NB4 (cell line): Measurements from ENCODE around the gene LRRN3.
"Not testable (repeated sequence)": the region's sequence is repeated elsewhere in the genome, so short reads cannot be mapped to it uniquely, and the experiment has no call there.

Experiments used
- DNase-seq: peaks from one replicate; pipeline ENCODE4 v3.0.0; 2010; ENCODE audit warnings: low read depth
- H3K4me3 ChIP-seq: one replicate; pipeline ENCODE4 v1.5.1; 2011; ENCODE audit warnings: mild to moderate bottlenecking, low read depth, low read length, moderate library complexity
- CTCF ChIP-seq: IDR thresholded peaks from one replicate; pipeline ENCODE4 v1.5.1; 2012; ENCODE audit warnings: low read depth, low read length
- MAX ChIP-seq: IDR thresholded peaks from 2 replicates; pipeline ENCODE4 v1.6.1; 2011; ENCODE audit warnings: low read depth, low read length
- MYC ChIP-seq: IDR thresholded peaks from 2 replicates; pipeline ENCODE4 v1.6.1; 2011; ENCODE audit warnings: low read depth, low read length
- POLR2A ChIP-seq: IDR thresholded peaks from 2 replicates; pipeline ENCODE4 v1.6.1; 2011; ENCODE audit warnings: mild to moderate bottlenecking; ENCODE audit not compliant: insufficient read length; ENCODE audit errors: extremely low read depth

LRRN3 gene

GRCh38 chr7:111057066-111057465 lies 33.9 kb upstream of the LRRN3 start:
- TF ChIP-seq POLR2A (no peak), MAX (no peak), CTCF (no peak), MYC (no peak)
- H3K4me3 ChIP-seq = no peak overlapping the region

GRCh38 chr7:111059833-111060232 lies 31.1 kb upstream of the LRRN3 start:
- no peak for TF ChIP-seq MYC
- TF ChIP-seq POLR2A = no peak
- H3K4me3 ChIP-seq = no peak overlapping the region
- DNase-seq = no peak

More at GRCh38 chr7:111057066-111057465, 33.9 kb upstream of the LRRN3 start:
- DNase-seq = no peak

GRCh38 chr7:111063166-111063565 lies 27.8 kb upstream of the LRRN3 start:
- DNase-seq = no peak
- no peak overlapping the region for H3K4me3 ChIP-seq

DNA sequence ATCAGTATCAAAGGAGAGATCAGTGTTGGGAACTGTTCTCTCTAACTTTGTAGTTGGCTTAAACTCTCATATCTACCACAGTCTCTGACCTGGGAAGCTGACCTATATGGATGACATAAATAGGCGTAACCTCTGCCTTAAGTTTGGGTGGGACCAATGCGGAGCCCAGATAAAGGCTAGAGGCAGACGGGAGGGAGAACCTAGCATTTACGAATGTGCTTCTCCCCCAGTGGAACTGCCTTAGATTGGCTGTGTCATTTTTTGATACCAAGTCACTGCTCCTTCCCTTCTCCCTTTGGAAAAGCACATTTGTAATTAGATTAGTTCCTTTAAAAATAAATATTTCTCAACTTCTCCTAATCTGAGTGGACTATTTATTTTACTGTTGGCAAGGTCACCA lies 23.7 kb upstream of the LRRN3 start:
- no peak for DNase-seq
- TF ChIP-seq POLR2A = no peak
- TF ChIP-seq MAX = no peak
- no peak for TF ChIP-seq CTCF
- no peak for TF ChIP-seq MYC
- H3K4me3 ChIP-seq = no peak overlapping the region

More at GRCh38 chr7:111063166-111063565, 27.8 kb upstream of the LRRN3 start:
- no peak for TF ChIP-seq MYC

GRCh38 chr7:111067682-111068081 lies 23.2 kb upstream of the LRRN3 start:
- DNase-seq = no peak
- TF ChIP-seq MAX (no peak), CTCF (no peak), POLR2A (no peak), MYC (no peak)
- no peak overlapping the region for H3K4me3 ChIP-seq

GRCh38 chr7:111068618-111069017 lies 22.3 kb upstream of the LRRN3 start:
- DNase-seq = no peak
- H3K4me3 ChIP-seq = no peak overlapping the region
- TF ChIP-seq MYC (no peak), MAX (no peak), CTCF (no peak), POLR2A (no peak)

- DNase-seq = no peak
Observed at GRCh38 chr7:111071556-111071955, 19.4 kb upstream of the LRRN3 start.

DNA sequence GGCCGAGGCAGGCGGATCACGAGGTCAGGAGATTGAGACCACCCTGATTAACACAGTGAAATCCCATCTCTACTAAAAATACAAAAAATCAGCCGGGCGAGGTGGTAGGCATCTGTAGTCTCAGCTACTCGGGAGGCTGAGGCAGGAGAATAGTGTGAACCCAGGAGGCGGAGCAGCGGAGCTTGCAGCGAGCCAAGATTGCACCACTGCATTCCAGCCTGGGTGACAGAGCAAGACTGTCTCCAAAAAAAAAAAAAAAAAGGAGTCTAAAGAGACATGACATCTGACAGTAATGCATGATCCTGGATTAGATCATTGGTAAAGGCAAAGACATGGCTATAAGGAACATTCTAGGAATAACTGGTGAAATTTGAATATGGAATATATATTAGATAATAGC lies 18.3 kb upstream of the LRRN3 start:
- not testable (repeated sequence) for H3K4me3 ChIP-seq, DNase-seq

More at GRCh38 chr7:111071556-111071955, 19.4 kb upstream of the LRRN3 start:
- TF ChIP-seq POLR2A = no peak
- TF ChIP-seq MYC = no peak
- no peak for TF ChIP-seq MAX
- no peak for TF ChIP-seq CTCF
- no peak overlapping the region for H3K4me3 ChIP-seq
